Ishikawa (cell line): ENCODE measurements around the gene ZNF451.

ENCODE experiments used
- CEBPB ChIP-seq: IDR thresholded peaks from 2 replicates; pipeline ENCODE4 v1.6.1; 2012
- CREB1 ChIP-seq: IDR thresholded peaks from 2 replicates; pipeline ENCODE4 v1.6.1; 2012; ENCODE audit warnings: low read depth
- EGR1 ChIP-seq: IDR thresholded peaks from 2 replicates; pipeline ENCODE4 v1.6.1; 2012
- EP300 ChIP-seq: IDR thresholded peaks from 2 replicates; pipeline ENCODE4 v1.6.1; 2012; ENCODE audit warnings: borderline replicate concordance
- MAX ChIP-seq: IDR thresholded peaks from 2 replicates; pipeline ENCODE4 v1.6.1; 2012
- RAD21 ChIP-seq: IDR thresholded peaks from 2 replicates; pipeline ENCODE4 v1.6.1; 2012; ENCODE audit warnings: low read depth
- REST ChIP-seq: IDR thresholded peaks from 2 replicates; pipeline ENCODE4 v1.6.1; 2012; ENCODE audit warnings: low read depth, mild to moderate bottlenecking
- TAF1 ChIP-seq: IDR thresholded peaks from 2 replicates; pipeline ENCODE4 v1.6.1; 2012; ENCODE audit warnings: low read depth, mild to moderate bottlenecking
- TCF12 ChIP-seq: IDR thresholded peaks from 2 replicates; pipeline ENCODE4 v1.6.1; 2012; ENCODE audit warnings: low read depth
- YY1 ChIP-seq: IDR thresholded peaks from 2 replicates; pipeline ENCODE4 v1.6.1; 2012; ENCODE audit warnings: low read depth
- TF ChIP-seq, protein P1 (sequence below): IDR thresholded peaks from 2 replicates; pipeline ENCODE4 v1.6.1; 2012

GRCh38 chr6:57180596-57180995 lies 90.6 kb downstream of the ZNF451 start:
- TF ChIP-seq REST (no peak), RAD21 (no peak), MAX (no peak), CEBPB (no peak), CREB1 (no peak), TAF1 (no peak), YY1 (no peak), TCF12 (no peak), EGR1 (no peak), EP300 (no peak)
- TF ChIP-seq, protein P1, sequence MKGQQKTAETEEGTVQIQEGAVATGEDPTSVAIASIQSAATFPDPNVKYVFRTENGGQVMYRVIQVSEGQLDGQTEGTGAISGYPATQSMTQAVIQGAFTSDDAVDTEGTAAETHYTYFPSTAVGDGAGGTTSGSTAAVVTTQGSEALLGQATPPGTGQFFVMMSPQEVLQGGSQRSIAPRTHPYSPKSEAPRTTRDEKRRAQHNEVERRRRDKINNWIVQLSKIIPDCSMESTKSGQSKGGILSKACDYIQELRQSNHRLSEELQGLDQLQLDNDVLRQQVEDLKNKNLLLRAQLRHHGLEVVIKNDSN = no peak
